DND-41 (cell line): ENCODE results near the gene ZBP1.

Experiments
- ATAC-seq: fragments of 200-7000 bp; cut with Tn5 transposase; 3 replicates; pipeline ENCODE4 v1.9.1; 2021; ENCODE audit warnings: low read depth; ENCODE audit not compliant: insufficient read depth
- DNase-seq: peaks from one replicate; pipeline ENCODE4 v3.0.0-alpha.2; 2020
- H2AFZ ChIP-seq: 2 replicates; pipeline ENCODE4 v1.6.0; 2012; ENCODE audit warnings: low read depth, low read length
- H3K27ac ChIP-seq: 2 replicates; pipeline ENCODE4 v1.5.1; 2012; ENCODE audit warnings: low read length, inconsistent platforms
- H3K27me3 ChIP-seq: fragments of 200-600 bp; sonication (generic); 2 replicates; pipeline ENCODE4 v1.6.0; 2012; ENCODE audit warnings: low read length, mild to moderate bottlenecking, inconsistent platforms; ENCODE audit not compliant: insufficient read depth, poor library complexity
- H3K36me3 ChIP-seq: 2 replicates; pipeline ENCODE4 v1.5.1; 2012; ENCODE audit warnings: low read length, inconsistent platforms; ENCODE audit not compliant: insufficient read depth
- H3K4me1 ChIP-seq: 2 replicates; pipeline ENCODE4 v1.5.1; 2012; ENCODE audit warnings: mild to moderate bottlenecking, low read length; ENCODE audit not compliant: insufficient read depth
- H3K4me2 ChIP-seq: 2 replicates; pipeline ENCODE4 v1.6.0; 2012; ENCODE audit warnings: mild to moderate bottlenecking, moderate library complexity, low read length, inconsistent platforms; ENCODE audit not compliant: insufficient read depth
- H3K4me3 ChIP-seq, 2 experiments: fragments of 200-600 bp in 1 of 2; shearing (Covaris generic) in 1 of 2; 2 replicates each; pipeline ENCODE4 v1.5.1; 2012 to 2016; ENCODE audit warnings: inconsistent platforms in 2 of 2, low read length in 2 of 2, mild to moderate bottlenecking in 2 of 2, low read depth in 1 of 2, moderate library complexity in 1 of 2
- H3K79me2 ChIP-seq: 2 replicates; pipeline ENCODE4 v1.6.0; 2012; ENCODE audit warnings: low read length, inconsistent platforms; ENCODE audit not compliant: insufficient read depth
- H3K9ac ChIP-seq: 2 replicates; pipeline ENCODE4 v1.6.0; 2012; ENCODE audit warnings: low read depth, mild to moderate bottlenecking, inconsistent platforms, low read length, moderate library complexity
- H3K9me3 ChIP-seq: 2 replicates; pipeline ENCODE4 v1.5.1; 2012; ENCODE audit warnings: low read length, moderate library complexity, mild to moderate bottlenecking, inconsistent platforms; ENCODE audit not compliant: insufficient read depth, severe bottlenecking
- H4K20me1 ChIP-seq: 2 replicates; pipeline ENCODE4 v1.6.0; 2012; ENCODE audit warnings: low read length; ENCODE audit not compliant: insufficient read depth
- CTCF ChIP-seq: IDR thresholded peaks from 2 replicates; pipeline ENCODE4 v1.5.1; 2012; ENCODE audit warnings: borderline replicate concordance, low read length, moderate library complexity, mild to moderate bottlenecking; ENCODE audit not compliant: poor library complexity, severe bottlenecking; ENCODE audit errors: extremely low read depth
- EZH2 ChIP-seq: IDR thresholded peaks from 3 replicates; pipeline ENCODE4 v1.6.1; 2012; ENCODE audit warnings: borderline replicate concordance, low read depth, mild to moderate bottlenecking, moderate library complexity, low read length, inconsistent platforms; ENCODE audit not compliant: severe bottlenecking

ZBP1 gene

GRCh38 chr20:57583289-57584257 lies 36.7 kb downstream of the ZBP1 start:
- ATAC-seq (no peak), DNase-seq (no peak)
- TF ChIP-seq EZH2 (no peak), CTCF (no peak)
- Histone ChIP-seq H3K27ac (no peak overlapping the region), H3K4me3 (no peak overlapping the region), H4K20me1 (peaks cover 18% of the 10 kb centered on the region), H3K27me3 (peaks cover 16% of the 10 kb centered on the region), H2AFZ (no peak overlapping the region), H3K36me3 (no peaks in the 10 kb centered on the region), H3K4me1 (no peaks in the 10 kb centered on the region), H3K4me2 (no peak overlapping the region), H3K9me3 (no peaks in the 10 kb centered on the region), H3K9ac (no peak overlapping the region), H3K79me2 (no peaks in the 10 kb centered on the region)

DNA sequence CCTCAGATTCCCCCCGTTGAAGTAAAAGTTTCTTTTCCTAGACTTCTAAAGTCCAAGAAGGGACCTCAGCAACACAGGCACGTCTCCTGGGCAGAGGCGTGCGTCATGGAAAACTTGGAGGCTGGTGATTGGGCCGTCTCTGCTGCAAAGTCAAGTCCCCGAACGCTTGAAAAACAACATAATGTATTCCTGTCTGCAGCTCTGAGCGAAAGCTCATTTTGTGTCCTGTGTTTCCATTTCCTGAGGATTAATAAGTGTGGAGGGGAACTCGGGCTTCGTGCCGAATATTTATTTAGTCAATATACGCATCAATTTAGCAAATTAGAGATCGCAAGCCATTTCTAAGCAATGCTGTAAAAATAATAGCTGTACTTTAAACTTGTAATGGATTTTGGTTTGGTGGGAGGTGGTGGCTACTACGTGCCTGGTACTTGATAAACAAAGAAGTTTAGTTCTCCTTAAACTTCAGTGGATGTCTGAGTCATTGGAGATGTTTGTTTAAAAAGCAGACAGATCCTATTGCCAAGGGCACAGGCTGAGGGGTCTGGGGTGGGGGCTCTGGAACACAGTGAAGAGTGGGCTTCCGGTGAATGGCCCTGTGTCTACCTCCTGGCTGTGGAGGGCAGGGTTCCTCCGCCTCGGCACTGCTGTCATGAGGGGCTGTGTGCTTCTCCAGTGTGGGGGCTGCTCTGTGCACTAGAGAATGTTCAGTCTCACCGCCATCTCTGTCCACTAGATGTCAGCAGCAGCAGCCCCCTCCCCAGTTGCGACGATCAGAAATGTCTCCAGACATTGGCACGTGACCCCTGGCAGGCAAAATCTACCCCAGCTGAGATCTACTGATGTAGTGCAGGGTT lies 37.6 kb downstream of the ZBP1 start:
- ATAC-seq = peak; percentile 77; the same call in 2 of the 3 replicates
- peak; percentile 42 for DNase-seq

GRCh38 chr20:57582029-57582378 lies 38.2 kb downstream of the ZBP1 start:
- Histone ChIP-seq H4K20me1 (peaks cover 20% of the 10 kb centered on the region; the same call in 1 of the 2 replicates), H3K27ac (no peak overlapping the region), H3K79me2 (no peaks in the 10 kb centered on the region), H3K4me3 (no peak overlapping the region), H3K4me2 (no peak overlapping the region), H2AFZ (no peak overlapping the region), H3K4me1 (no peaks in the 10 kb centered on the region), H3K36me3 (no peaks in the 10 kb centered on the region), H3K9me3 (no peaks in the 10 kb centered on the region), H3K27me3 (peaks cover 19% of the 10 kb centered on the region), H3K9ac (no peak overlapping the region)
- DNase-seq (no peak), ATAC-seq (no peak)
- TF ChIP-seq CTCF (no peak), EZH2 (no peak)

More for the DNA sequence above, 37.6 kb downstream of the ZBP1 start:
- Histone ChIP-seq H3K27me3 (peaks cover 19% of the 10 kb centered on the region), H3K9ac (no peak overlapping the region), H3K79me2 (no peaks in the 10 kb centered on the region), H3K27ac (no peak overlapping the region), H3K36me3 (no peaks in the 10 kb centered on the region), H3K4me1 (no peaks in the 10 kb centered on the region), H3K4me3 (no peak overlapping the region), H4K20me1 (peaks cover 19% of the 10 kb centered on the region), H3K9me3 (no peaks in the 10 kb centered on the region), H3K4me2 (no peak overlapping the region), H2AFZ (no peak overlapping the region)
- TF ChIP-seq EZH2 (no peak), CTCF (peak; percentile 71)
